ENCODE data around the gene DSCAML1. TPM values are rescaled to one million over a fixed set of nuclear protein-coding genes. Genes with fewer than 3 reads are reported as not detected.

Gene DSCAML1
- total and polyA plus RNA-seq, 4 donors: 0.18 to 1.5 (median 1.1) TPM

GRCh38 chr11:117827521-117828511 is 30.8 kb upstream of the DSCAML1 start:
- ATAC-seq (ENCODE audit: insufficient read depth, low FRiP score) (no peak), DNase-seq (peak in 1 of 3 donors; percentile 12)
- 72 to 77% methylated on average over 13 to 15 of the region's 15 CpGs for WGBS, 2 donors
- TF ChIP-seq CTCF (IDR thresholded peaks at IDR 0.05; ENCODE audit: control extremely low read depth, extremely low read depth): no peak
- Histone ChIP-seq H3K9ac (ENCODE audit: insufficient read depth in 1 of 2, low read length in 2 of 2) (no peak overlapping the region), H3K36me3 (ENCODE audit: control insufficient read depth in 4 of 4, insufficient read depth in 4 of 4, low read length in 4 of 4) (no peaks in the 10 kb centered on the region), H3K4me3 (no peak overlapping the region), H3K9me3 (ENCODE audit: control insufficient read depth in 4 of 4, insufficient read depth in 3 of 4, low read length in 3 of 4) (no peaks in the 10 kb centered on the region), H3K4me1 (ENCODE audit: control insufficient read depth in 5 of 5, insufficient read depth in 5 of 5, low read length in 5 of 5) (peaks cover 0 to 58% (median 33%) of the 10 kb centered on the region in 5 donors), H3K27ac (ENCODE audit: low read depth in 1 of 2, low read length in 1 of 2) (peak overlapping the region in 1 of 2 donors; percentile 54), H3K27me3 (ENCODE audit: control insufficient read depth in 3 of 3, insufficient read depth in 3 of 3, low read length in 2 of 3) (no peaks in the 10 kb centered on the region)

GRCh38 chr11:117826832-117827231 is 29.8 kb upstream of the DSCAML1 start:
- DNase-seq (peak in 1 of 3 donors; percentile 6), ATAC-seq (ENCODE audit: insufficient read depth, low FRiP score) (no peak)
- H3K9ac ChIP-seq (ENCODE audit: insufficient read depth in 1 of 2, low read length in 2 of 2): no peak overlapping the region
- no peak overlapping the region for H3K4me3 ChIP-seq
- H3K4me1 ChIP-seq (ENCODE audit: control insufficient read depth in 5 of 5, insufficient read depth in 5 of 5, low read length in 5 of 5): peaks cover 0 to 66% (median 39%) of the 10 kb centered on the region in 5 donors
- no peak overlapping the region for H3K27ac ChIP-seq (ENCODE audit: low read depth in 1 of 2, low read length in 1 of 2)
- no peaks in the 10 kb centered on the region for H3K27me3 ChIP-seq (ENCODE audit: control insufficient read depth in 3 of 3, insufficient read depth in 3 of 3, low read length in 2 of 3)
- H3K36me3 ChIP-seq (ENCODE audit: control insufficient read depth in 4 of 4, insufficient read depth in 4 of 4, low read length in 4 of 4): no peaks in the 10 kb centered on the region
- H3K9me3 ChIP-seq (ENCODE audit: control insufficient read depth in 4 of 4, insufficient read depth in 3 of 4, low read length in 3 of 4): no peaks in the 10 kb centered on the region
- WGBS, 2 donors: 84 to 95% methylated on average over 3 of the region's 3 CpGs
- no peak for TF ChIP-seq CTCF (IDR thresholded peaks at IDR 0.05; ENCODE audit: control extremely low read depth, extremely low read depth)

GRCh38 chr11:117826190-117826570 is 29.2 kb upstream of the DSCAML1 start:
- Histone ChIP-seq H3K9me3 (ENCODE audit: control insufficient read depth in 4 of 4, insufficient read depth in 3 of 4, low read length in 3 of 4) (no peaks in the 10 kb centered on the region), H3K4me3 (no peak overlapping the region), H3K36me3 (ENCODE audit: control insufficient read depth in 4 of 4, insufficient read depth in 4 of 4, low read length in 4 of 4) (no peaks in the 10 kb centered on the region), H3K9ac (ENCODE audit: insufficient read depth in 1 of 2, low read length in 2 of 2) (peak overlapping the region in 1 of 2 donors; percentile 23), H3K4me1 (ENCODE audit: control insufficient read depth in 5 of 5, insufficient read depth in 5 of 5, low read length in 5 of 5) (peaks cover 0 to 62% (median 39%) of the 10 kb centered on the region in 5 donors), H3K27ac (ENCODE audit: low read depth in 1 of 2, low read length in 1 of 2) (no peak overlapping the region), H3K27me3 (ENCODE audit: control insufficient read depth in 3 of 3, insufficient read depth in 3 of 3, low read length in 2 of 3) (no peaks in the 10 kb centered on the region)
- DNase-seq (peak; percentile 69 to 78 (median 75)), ATAC-seq (ENCODE audit: insufficient read depth, low FRiP score) (no peak)
- TF ChIP-seq CTCF (IDR thresholded peaks at IDR 0.05; ENCODE audit: control extremely low read depth, extremely low read depth): no peak
- 60 to 77% methylated on average over 10 of the region's 10 CpGs for WGBS, 2 donors
